Kidney (tissue), 14 donors: Measurements from ENCODE around the gene KIF16B. TPM values are rescaled to one million over a fixed set of nuclear protein-coding genes. Genes with fewer than 3 reads are reported as not detected.
A peak's percentile ranks its signal among the peaks of the same experiment; 100 is the strongest.

Experiments used
- DNase-seq, 5 donors: peaks; one replicate each; pipeline ENCODE4 v3.0.0-alpha.2; 2013 to 2020
- FAIRE-seq: peaks from 2 replicates; lab custom pipeline; 2012; peaks lifted over from hg19 to GRCh38; lab: Jason Lieb, UNC
- H3K27ac ChIP-seq, 2 donors: one replicate each; pipeline ENCODE4 v1.7.0; 2013; ENCODE audit warnings: low read depth in 2 of 2, low read length in 2 of 2, inconsistent platforms in 1 of 2
- H3K27me3 ChIP-seq: one replicate; pipeline ENCODE4 v1.7.1; 2013; ENCODE audit warnings: low read length, inconsistent platforms; ENCODE audit not compliant: control insufficient read depth, insufficient read depth
- H3K36me3 ChIP-seq, 3 donors: one replicate each; pipeline versions ENCODE4 v1.7.0 to v1.7.1; 2013; ENCODE audit warnings: low read length in 3 of 3, control low read depth in 1 of 3, inconsistent platforms in 1 of 3; ENCODE audit not compliant: insufficient read depth in 3 of 3, control insufficient read depth in 2 of 3
- H3K4me1 ChIP-seq, 3 donors: one replicate each; pipeline versions ENCODE4 v1.7.0 to v1.7.1; 2013; ENCODE audit warnings: low read length in 3 of 3, inconsistent platforms in 1 of 3, low read depth in 1 of 3; ENCODE audit not compliant: control insufficient read depth in 2 of 3, insufficient read depth in 2 of 3
- H3K4me3 ChIP-seq, 3 donors: one replicate each; pipeline versions ENCODE4 v1.7.0 to v1.8.1; 2013; ENCODE audit warnings: low read length in 3 of 3, control low read depth in 1 of 3, inconsistent platforms in 1 of 3
- H3K9ac ChIP-seq, 3 donors: one replicate each; pipeline versions ENCODE4 v1.7.0 to v1.7.1; 2013; ENCODE audit warnings: low read length in 3 of 3, control low read depth in 1 of 3, inconsistent platforms in 1 of 3
- H3K9me3 ChIP-seq, 3 donors: one replicate each; pipeline versions ENCODE4 v1.7.0 to v1.7.1; 2013; ENCODE audit warnings: low read length in 3 of 3, control low read depth in 1 of 3, inconsistent platforms in 1 of 3; ENCODE audit not compliant: control insufficient read depth in 2 of 3, insufficient read depth in 1 of 3
- CTCF ChIP-seq: IDR thresholded peaks from 3 replicates; pipeline ENCODE4 v1.5.1; 2012; ENCODE audit warnings: mild to moderate bottlenecking, moderate library complexity, borderline replicate concordance; ENCODE audit not compliant: insufficient read depth; ENCODE audit errors: extremely low read depth
- intact Hi-C: fragments of 100-400 bp; cut with DNase I; formaldehyde crosslinking; loops from one replicate; pipeline ENCODE4 v1.11.1; 2022
- polyA plus RNA-seq: library from polyadenylated mRNA; stranded (reverse); fragments of 350-450 nt; fragmentation: Illumina TruSeq; extraction: RNeasy Lipid Tissue Mini Kit (QIAGEN cat#74804); gene quantifications from one replicate; pipeline ENCODE4 v1.2.3, GENCODE V29; 2014; ENCODE audit warnings: low read depth, low replicate concordance; ENCODE audit not compliant: insufficient read depth
- total RNA-seq: library from RNA; stranded (reverse); fragmentation: NEBNext Ultra II Directional; extraction: Animal tissue kit (Norgen Biotek cat#: 25700); gene quantifications from one replicate; pipeline ENCODE4 v1.2.1, GENCODE V29; 2021
- donor health status: control.
- donor health status: control.
- donor health status: control.
- donor health status: control.
- donor health status: control.
- donor health status: DM: yes; HTN: yes; CAD: no.
- donor health status: Normal renal cell carcinoma (clear cell type).

KIF16B gene
- total and polyA plus RNA-seq, 2 donors from 2014 or later = 15.0 to 19.7 TPM

GRCh38 chr20:16272780-16273360 lies 300.4 kb downstream of the KIF16B start:
- no peak for TF ChIP-seq CTCF
- intact Hi-C loops = no loop called here
- DNase-seq (peak in 1 of 5 donors; percentile 27), FAIRE-seq (no peak)
- Histone ChIP-seq H3K27me3 (no peaks in the 10 kb centered on the region), H3K27ac (peak overlapping the region; percentile 5 to 27), H3K4me1 (peaks cover 0 to 22% (median 9%) of the 10 kb centered on the region in 3 donors), H3K9me3 (no peaks in the 10 kb centered on the region), H3K4me3 (no peak overlapping the region), H3K36me3 (no peaks in the 10 kb centered on the region), H3K9ac (no peak overlapping the region)

GRCh38 chr20:16271450-16271849 lies 301.8 kb downstream of the KIF16B start:
- peak in 2 of 5 donors; percentile 36 to 43 for DNase-seq
- no peak for FAIRE-seq
- H3K4me1 ChIP-seq = peaks cover 0 to 22% (median 9%) of the 10 kb centered on the region in 3 donors
- no peaks in the 10 kb centered on the region for H3K27me3 ChIP-seq
- intact Hi-C loops = no loop called here
- H3K9ac ChIP-seq = no peak overlapping the region
- no peak for TF ChIP-seq CTCF
- H3K9me3 ChIP-seq = peaks cover 0 to 2% (median 0%) of the 10 kb centered on the region in 3 donors
- H3K27ac ChIP-seq = peak overlapping the region in 1 of 2 donors; percentile 16
- H3K4me3 ChIP-seq = no peak overlapping the region
- H3K36me3 ChIP-seq = no peaks in the 10 kb centered on the region

GRCh38 chr20:16270989-16271388 lies 302.3 kb downstream of the KIF16B start:
- H3K27ac ChIP-seq = no peak overlapping the region
- no peaks in the 10 kb centered on the region for H3K36me3 ChIP-seq
- H3K9me3 ChIP-seq = peaks cover 0 to 6% (median 0%) of the 10 kb centered on the region in 3 donors
- DNase-seq = no peak
- no peak overlapping the region for H3K4me3 ChIP-seq
- no peaks in the 10 kb centered on the region for H3K27me3 ChIP-seq
- no peak overlapping the region for H3K9ac ChIP-seq
- intact Hi-C loops = no loop called here
- no peak for FAIRE-seq
- H3K4me1 ChIP-seq = peaks cover 0 to 19% (median 9%) of the 10 kb centered on the region in 3 donors
- no peak for TF ChIP-seq CTCF
